ENCODE results near the gene SNX32.

GRCh38 chr11:65788821-65789220, 44.9 kb upstream of the SNX32 start:
- no peak for TF ChIP-seq CTCF (tag by site-specific recombination; IDR thresholded peaks at IDR 0.05)
- no peak for TF ChIP-seq ZNF175 (tag by site-specific recombination; IDR thresholded peaks at IDR 0.05)

All from HEK293 (cell line).